VCaP (cell line): ENCODE results near the gene TRAPPC6A.
A peak's percentile ranks its signal among the peaks of the same experiment; 100 is the strongest.

Source experiments
- H3K27ac ChIP-seq: fragments of 450-650 bp; 2 replicates; pipeline ENCODE4 v1.5.1; 2017
- TF ChIP-seq, protein P1 (sequence below): fragments of 450-650 bp; conservative IDR thresholded peaks from 2 replicates; pipeline ENCODE4 v1.5.1; 2017; ENCODE audit warnings: mild to moderate bottlenecking, moderate library complexity

The TRAPPC6A gene

DNA sequence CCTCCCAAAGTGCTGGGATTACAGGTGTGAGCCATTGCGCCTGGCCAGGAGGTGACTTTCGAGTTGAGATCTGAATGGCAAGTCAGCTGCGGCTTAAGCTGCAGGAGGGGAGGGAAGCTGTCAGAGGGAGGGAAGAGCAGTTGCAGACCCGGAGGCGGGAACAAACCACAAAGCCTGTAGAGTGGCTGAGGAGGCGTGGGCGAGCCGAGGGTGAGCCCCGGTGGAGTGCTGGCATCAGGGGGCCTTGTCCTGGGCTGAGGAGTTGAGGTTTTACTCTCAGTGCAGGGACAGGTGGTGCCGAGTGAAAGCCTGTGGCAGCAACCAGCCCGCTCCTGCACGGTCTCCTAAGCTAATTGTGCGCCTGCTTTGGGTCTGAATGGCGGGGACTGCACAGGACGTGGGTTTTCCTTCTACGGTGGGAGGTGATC, 60.9 kb downstream of the TRAPPC6A start:
- TF ChIP-seq, protein P1, sequence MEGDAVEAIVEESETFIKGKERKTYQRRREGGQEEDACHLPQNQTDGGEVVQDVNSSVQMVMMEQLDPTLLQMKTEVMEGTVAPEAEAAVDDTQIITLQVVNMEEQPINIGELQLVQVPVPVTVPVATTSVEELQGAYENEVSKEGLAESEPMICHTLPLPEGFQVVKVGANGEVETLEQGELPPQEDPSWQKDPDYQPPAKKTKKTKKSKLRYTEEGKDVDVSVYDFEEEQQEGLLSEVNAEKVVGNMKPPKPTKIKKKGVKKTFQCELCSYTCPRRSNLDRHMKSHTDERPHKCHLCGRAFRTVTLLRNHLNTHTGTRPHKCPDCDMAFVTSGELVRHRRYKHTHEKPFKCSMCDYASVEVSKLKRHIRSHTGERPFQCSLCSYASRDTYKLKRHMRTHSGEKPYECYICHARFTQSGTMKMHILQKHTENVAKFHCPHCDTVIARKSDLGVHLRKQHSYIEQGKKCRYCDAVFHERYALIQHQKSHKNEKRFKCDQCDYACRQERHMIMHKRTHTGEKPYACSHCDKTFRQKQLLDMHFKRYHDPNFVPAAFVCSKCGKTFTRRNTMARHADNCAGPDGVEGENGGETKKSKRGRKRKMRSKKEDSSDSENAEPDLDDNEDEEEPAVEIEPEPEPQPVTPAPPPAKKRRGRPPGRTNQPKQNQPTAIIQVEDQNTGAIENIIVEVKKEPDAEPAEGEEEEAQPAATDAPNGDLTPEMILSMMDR = no peak
- 0 out of 2 replicates have a peak overlapping the region, but pooled peaks have one; percentile 16 for H3K27ac ChIP-seq

DNA sequence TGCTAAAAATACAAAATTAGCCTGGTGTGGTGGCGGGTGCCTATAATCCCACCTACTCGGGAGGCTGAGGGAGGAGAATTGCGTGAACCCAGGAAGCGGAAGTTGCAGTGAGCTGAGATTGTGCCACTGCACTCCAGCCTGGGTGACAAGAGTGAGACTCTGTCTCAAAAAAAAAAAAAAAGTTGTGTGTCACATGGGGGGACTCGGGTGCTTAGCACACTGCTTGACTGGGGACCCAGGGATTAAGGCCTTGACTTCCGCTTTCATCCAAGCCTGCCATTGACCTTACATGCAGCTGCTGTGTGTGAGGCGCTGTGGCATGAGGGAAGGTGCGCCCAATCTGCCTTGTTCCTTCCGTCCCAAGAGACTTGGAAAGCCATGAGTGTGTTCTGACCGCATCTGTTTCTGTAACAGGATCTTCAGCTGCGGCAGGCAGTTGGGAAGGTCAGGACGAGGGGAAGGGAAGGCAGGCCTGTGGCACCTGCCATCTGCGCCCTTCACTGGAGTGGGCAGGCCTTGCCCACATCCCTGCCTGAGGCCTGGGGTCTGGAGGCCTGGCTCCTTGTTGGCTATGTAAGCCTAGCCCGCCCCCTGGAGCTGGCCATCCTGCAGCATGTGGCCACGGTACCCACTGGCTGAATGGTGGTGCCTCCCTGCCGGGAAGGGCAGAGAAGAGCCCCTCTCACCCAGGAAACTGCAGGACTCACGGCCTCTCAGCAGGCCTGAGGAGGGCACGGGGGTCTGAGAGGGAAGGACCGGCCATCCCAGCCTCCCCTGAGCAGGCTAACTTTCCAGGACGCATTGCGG, 62.0 kb downstream of the TRAPPC6A start:
- no peak overlapping the region for H3K27ac ChIP-seq
- TF ChIP-seq, protein P1 = no peak

DNA sequence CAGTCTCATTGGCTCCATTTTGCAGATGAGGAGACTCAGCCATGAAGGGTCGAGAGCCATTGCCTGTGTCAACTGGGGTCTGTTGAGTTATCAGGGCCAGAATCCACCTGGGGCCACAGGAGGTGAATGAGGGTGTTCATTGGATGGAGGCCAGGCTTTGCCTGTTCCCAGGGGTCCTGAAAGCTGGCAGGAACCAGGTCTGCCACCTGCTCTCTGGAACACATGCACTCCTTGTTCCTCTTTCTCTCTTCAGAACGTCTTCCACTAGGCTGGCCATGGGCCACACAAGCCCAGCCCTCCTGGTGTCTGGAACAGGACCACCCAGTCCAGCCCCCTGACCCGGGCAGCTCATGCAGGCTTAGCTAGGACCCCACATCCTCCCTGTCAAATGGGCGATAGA, 63.9 kb downstream of the TRAPPC6A start:
- H3K27ac ChIP-seq = peak overlapping the region; percentile 71
- TF ChIP-seq, protein P1 = no peak

DNA sequence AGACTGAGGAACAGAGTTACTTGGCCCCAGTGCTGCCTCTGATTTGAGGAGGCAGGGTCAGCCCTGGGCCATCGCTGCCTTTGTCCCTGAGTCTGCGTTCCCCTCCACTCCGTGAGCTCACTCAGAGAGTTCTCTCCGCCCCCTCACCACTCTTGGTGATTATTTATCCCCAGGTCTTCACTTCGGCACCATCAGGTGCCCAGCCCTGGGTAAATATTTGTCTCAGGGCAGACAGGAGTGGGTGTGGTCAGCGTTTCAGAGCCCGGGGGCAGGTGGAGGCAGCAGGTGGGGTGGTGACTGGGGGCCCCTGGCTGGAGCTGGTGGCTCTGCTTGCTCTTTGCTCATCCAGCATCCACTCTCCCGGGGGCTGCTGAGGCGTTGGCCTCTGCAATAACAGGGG, 64.4 kb downstream of the TRAPPC6A start:
- H3K27ac ChIP-seq = peak overlapping the region; percentile 71
- TF ChIP-seq, protein P1 = no peak
